NCI-H2171 (cell line): Measurements from ENCODE around the gene UCN.
A peak's percentile ranks its signal among the peaks of the same experiment; 100 is the strongest.
"Not testable (repeated sequence)": the region's sequence is repeated elsewhere in the genome, so short reads cannot be mapped to it uniquely, and the experiment has no call there.

Experiments
- DNase-seq: peaks from one replicate; lab custom pipeline; 2025; lab: John Stamatoyannopoulos, UW

UCN gene

GRCh38 chr2:27282892-27283291 lies 25.4 kb downstream of the UCN start:
- DNase-seq: no peak

GRCh38 chr2:27281855-27282559 lies 26.2 kb downstream of the UCN start, which contains the start of gene TRIM54:
Gene TRIM54, plus strand, starts transcription at chr2:27282429. Its CDS starts 303 bp downstream, at chr2:27282732.
- no peak for DNase-seq

GRCh38 chr2:27281442-27281841 lies 26.8 kb downstream of the UCN start:
- no peak for DNase-seq

GRCh38 chr2:27280826-27281225 lies 27.4 kb downstream of the UCN start:
- DNase-seq: no peak

- no peak for DNase-seq
These were observed 30.2 kb downstream of the UCN start for GRCh38 chr2:27278010-27278409.

GRCh38 chr2:27275211-27276150 lies 32.8 kb downstream of the UCN start, which contains the start of gene DNAJC5G:
Gene DNAJC5G, plus strand, starts transcription at chr2:27275433. Its CDS starts 1,296 bp downstream, at chr2:27276729.
- DNase-seq: no peak

- DNase-seq: not testable (repeated sequence)
These were observed 35.4 kb downstream of the UCN start for GRCh38 chr2:27272537-27273522.

- DNase-seq: no peak
These were observed 36.5 kb downstream of the UCN start for GRCh38 chr2:27271631-27272340.

- DNase-seq: no peak
These were observed 37.6 kb downstream of the UCN start for GRCh38 chr2:27270670-27271069.

GRCh38 chr2:27270131-27270530 lies 38.1 kb downstream of the UCN start:
- no peak for DNase-seq

- DNase-seq: not testable (repeated sequence)
These were observed 39.9 kb downstream of the UCN start for GRCh38 chr2:27268296-27268695.

- no peak for DNase-seq
These were observed 42.7 kb downstream of the UCN start for GRCh38 chr2:27265536-27265870.

GRCh38 chr2:27264753-27265535 lies 43.3 kb downstream of the UCN start:
- DNase-seq: peak; percentile 88

- DNase-seq: peak; percentile 13
These were observed 43.9 kb downstream of the UCN start for GRCh38 chr2:27264253-27264752.

- peak; percentile 20 for DNase-seq
These were observed 44.7 kb downstream of the UCN start for GRCh38 chr2:27263287-27264252.

- peak; percentile 46 for DNase-seq
These were observed 45.6 kb downstream of the UCN start, which contains the start of gene SLC30A3 for GRCh38 chr2:27262379-27263286. Gene SLC30A3, minus strand, starts transcription at chr2:27263047. Its CDS starts 141 bp downstream, at chr2:27262906.

- no peak for DNase-seq
These were observed 46.3 kb downstream of the UCN start for GRCh38 chr2:27261926-27262298.
